Measurements from ENCODE around the gene CALHM6. TPM values are rescaled to one million over a fixed set of nuclear protein-coding genes. Genes with fewer than 3 reads are reported as not detected.

CALHM6 gene
- total and polyA plus RNA-seq, 2 experiments from 2014 or later: 1.2 to 1.6 TPM

GRCh38 chr6:116467514-116467913, 6.3 kb downstream of the CALHM6 start:
- H3F3A ChIP-seq (replicated peaks; ENCODE audit: low read depth): no peaks in the 10 kb centered on the region
- no peaks in the 10 kb centered on the region for H3K36me3 Mint-ChIP-seq (ENCODE audit: low read depth)
- H3K36me3 ChIP-seq (ENCODE audit: insufficient read depth): no peaks in the 10 kb centered on the region
- no peaks in the 10 kb centered on the region for H4K20me1 ChIP-seq (replicated peaks; ENCODE audit: insufficient read depth)
- H3K4me3 ChIP-seq: no peak overlapping the region
- no peak overlapping the region for H3K27ac Mint-ChIP-seq
- H3K27me3 ChIP-seq (ENCODE audit: insufficient read depth): peaks cover 16% of the 10 kb centered on the region
- H3K27me3 Mint-ChIP-seq (ENCODE audit: insufficient read depth, low read depth, poor library complexity): peaks cover 12% of the 10 kb centered on the region
- H3K4me1 Mint-ChIP-seq: peaks cover 23% of the 10 kb centered on the region
- no peaks in the 10 kb centered on the region; the same call in 1 of the 2 replicates for H3K4me1 ChIP-seq (ENCODE audit: insufficient read depth)
- DNase-seq (ENCODE audit: low spot score) (no peak), ATAC-seq (no peak)
- H3K4me2 ChIP-seq: no peak overlapping the region
- H3K27ac ChIP-seq (ENCODE audit: low read depth): no peak overlapping the region
- no peak overlapping the region for H3K4me3 Mint-ChIP-seq
- no peaks in the 10 kb centered on the region for H3K79me2 ChIP-seq (replicated peaks; ENCODE audit: insufficient read depth)
- H3K9me3 Mint-ChIP-seq: no peaks in the 10 kb centered on the region
- no peak overlapping the region for H2AFZ ChIP-seq
- no peak for TF ChIP-seq STAT1 (IDR thresholded peaks at IDR 0.05; ENCODE audit: unreplicated experiment)
- TF ChIP-seq JUNB (IDR thresholded peaks at IDR 0.05; ENCODE audit: unreplicated experiment): no peak
- TF ChIP-seq POLR2AphosphoS5 (IDR thresholded peaks at IDR 0.05; ENCODE audit: low read depth): no peak
- TF ChIP-seq NANOG (IDR thresholded peaks at IDR 0.05; ENCODE audit: borderline replicate concordance): no peak
- no peak for TF ChIP-seq ZNF462 (CRISPR knock-in tag; IDR thresholded peaks at IDR 0.05)
- TF ChIP-seq ZNF331 (CRISPR knock-in tag; IDR thresholded peaks at IDR 0.05; ENCODE audit: low read depth): no peak
- no peak for TF ChIP-seq CREB1 (CRISPR knock-in tag; IDR thresholded peaks at IDR 0.05; ENCODE audit: low read depth)
- no peak for TF ChIP-seq ZNF114 (CRISPR knock-in tag; IDR thresholded peaks at IDR 0.05)
- TF ChIP-seq CTCF (conservative IDR thresholded peaks at IDR 0.05; ENCODE audit: low read depth in 2 of 2): no peak
- TF ChIP-seq EZH2phosphoT487 (IDR thresholded peaks at IDR 0.05; ENCODE audit: unreplicated experiment): no peak
- no peak for TF ChIP-seq ETS1 (IDR thresholded peaks at IDR 0.05)
- TF ChIP-seq EZH2 (IDR thresholded peaks at IDR 0.05; ENCODE audit: low read depth, unreplicated experiment): no peak
- TF ChIP-seq REST (IDR thresholded peaks at IDR 0.05; ENCODE audit: unreplicated experiment): no peak
- H3K9me2 ChIP-seq (ENCODE audit: insufficient read depth): no peaks in the 10 kb centered on the region
